M059J (cell line): Measurements from ENCODE around the gene SH3GL1. TPM values are rescaled to one million over a fixed set of nuclear protein-coding genes. Genes with fewer than 3 reads are reported as not detected.

Source experiments
- DNase-seq: peaks from one replicate; pipeline ENCODE4 v3.0.0-alpha.2; 2012; ENCODE audit warnings: low read depth
- total RNA-seq: library from RNA; depleted of rRNA; stranded (reverse); fragments of >200 nt; shearing (Covaris generic); gene quantifications from 2 replicates; pipeline ENCODE4 v1.2.3, GENCODE V29; 2014; rRNA removed

Gene SH3GL1
- total RNA-seq, 1 experiment from 2014 or later = 99.7 TPM

DNA sequence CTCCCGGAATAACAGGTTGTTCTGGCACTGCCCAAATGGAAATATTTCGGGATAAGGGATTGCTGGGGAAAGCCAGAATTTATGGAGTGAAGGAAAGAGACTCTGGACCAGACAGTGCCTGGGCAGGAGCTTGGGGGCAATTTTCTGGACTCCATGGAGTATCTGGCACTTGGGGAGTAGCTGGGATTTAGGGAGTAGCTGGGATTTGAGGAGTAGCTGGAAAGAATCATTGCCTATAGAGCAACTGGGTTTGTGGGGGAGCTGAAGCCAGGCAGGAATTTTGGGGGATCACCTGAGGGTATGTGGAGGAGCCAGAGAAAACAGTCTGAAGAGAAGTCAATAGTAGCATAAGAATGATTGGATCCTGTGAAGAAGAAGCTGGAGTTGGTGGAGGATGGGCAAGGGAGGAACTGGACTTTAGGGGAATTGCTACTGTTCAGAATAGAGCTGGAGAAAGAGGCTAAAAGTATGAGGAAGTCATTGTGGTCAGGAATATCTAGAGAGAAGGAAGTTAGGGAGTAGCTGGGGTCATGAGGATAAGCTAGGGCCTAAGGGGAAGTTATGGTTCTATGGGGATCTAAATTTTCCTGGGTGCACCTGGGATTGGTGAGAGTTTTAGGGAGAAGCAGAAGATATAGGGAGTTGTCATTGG is 81.2 kb downstream of the SH3GL1 start:
- DNase-seq = no peak

DNA sequence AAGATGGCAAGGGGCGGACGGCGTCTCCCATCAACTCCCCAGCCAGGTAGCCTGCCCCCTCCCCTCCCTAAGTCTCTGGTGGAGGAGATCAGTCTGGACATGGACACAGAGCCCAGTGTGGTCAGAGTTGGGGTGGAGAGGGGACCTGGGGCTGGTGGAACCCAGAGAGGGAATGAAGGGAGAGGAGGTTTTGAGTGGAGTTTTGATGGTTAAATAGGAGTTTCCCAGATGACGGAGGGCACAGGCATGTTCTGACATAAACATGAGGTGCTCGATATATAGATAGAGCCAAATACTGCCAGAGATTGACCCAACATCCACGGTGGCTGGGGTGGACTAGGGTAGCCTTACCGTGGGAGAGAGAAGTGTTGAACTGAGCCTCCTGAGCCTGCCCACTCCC is 81.9 kb downstream of the SH3GL1 start:
- no peak for DNase-seq

DNA sequence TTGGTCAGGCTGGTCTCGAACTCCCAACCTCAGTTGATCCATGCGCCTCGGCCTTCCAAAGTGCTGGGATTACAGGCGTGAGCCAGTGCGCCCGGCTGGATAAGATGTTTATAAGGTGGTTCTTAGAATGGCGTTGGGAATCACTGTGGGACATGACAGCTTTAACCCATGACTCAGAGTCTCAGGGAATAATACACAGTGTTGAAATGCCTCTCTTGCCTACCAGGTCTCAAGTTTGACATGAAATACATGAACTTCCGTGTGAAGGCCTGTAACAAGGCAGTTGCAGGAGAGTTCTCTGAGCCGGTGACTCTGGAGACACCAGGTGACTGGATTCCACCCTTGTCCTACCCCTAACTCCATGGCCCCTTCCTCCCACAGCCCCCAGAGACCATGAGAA is 83.4 kb downstream of the SH3GL1 start:
- DNase-seq = no peak

DNA sequence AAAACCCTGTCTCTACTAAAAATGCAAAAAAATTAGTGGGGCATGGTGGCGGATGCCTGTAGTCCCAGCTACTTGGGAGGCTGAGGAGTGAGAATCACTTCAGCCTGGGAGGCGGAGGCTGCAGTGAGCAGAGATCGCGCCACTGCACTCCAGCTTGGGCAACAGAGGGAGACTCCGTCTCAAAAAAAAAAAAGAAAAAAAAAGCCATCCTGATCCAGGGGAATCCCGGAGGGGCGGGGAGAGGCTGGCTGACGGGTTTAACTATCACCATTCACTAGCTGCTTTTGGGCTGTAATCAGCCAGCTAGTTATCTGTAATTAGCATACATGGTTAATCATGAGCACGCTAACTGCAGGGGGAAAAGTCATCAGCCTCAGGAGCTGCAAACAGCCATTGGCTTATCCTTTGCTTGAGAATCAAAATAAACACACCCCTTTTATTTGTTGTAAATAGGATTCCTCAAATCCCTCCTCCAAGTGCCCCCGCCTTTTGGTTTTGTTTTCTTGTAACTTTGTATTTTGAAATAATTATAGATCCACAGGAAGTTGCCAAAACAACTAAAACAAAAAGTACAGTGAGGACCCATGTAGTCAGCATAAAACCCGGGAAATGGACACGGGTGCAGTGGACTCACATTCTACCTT is 86.4 kb downstream of the SH3GL1 start:
- DNase-seq = no peak

Other genes starting within 250 kb of the SH3GL1 start
- 0.39 TPM in 1 of 2 replicates, not detected in the other for gene CREB3L3, start 246.9 kb downstream of the SH3GL1 start, total RNA-seq
- gene SIRT6, start 218.0 kb downstream of the SH3GL1 start, total RNA-seq = 9.4 and 21.9 TPM in 2 replicates
- 0.12 and 0.20 TPM in 2 replicates for gene ANKRD24, start 217.9 kb downstream of the SH3GL1 start, total RNA-seq
- 2.7 and 3.0 TPM in 2 replicates for gene EBI3, start 171.0 kb downstream of the SH3GL1 start, total RNA-seq
- 24.4 and 28.2 TPM in 2 replicates for gene YJU2, start 153.5 kb downstream of the SH3GL1 start, total RNA-seq
- gene SHD, start 121.3 kb downstream of the SH3GL1 start, total RNA-seq = not detected in 2 replicates
- not detected in 2 replicates for gene TMIGD2, start 98.2 kb downstream of the SH3GL1 start, total RNA-seq
- gene FSD1, start 95.9 kb downstream of the SH3GL1 start, total RNA-seq = 11.7 and 14.7 TPM in 2 replicates
- 7.9 and 13.7 TPM in 2 replicates for gene STAP2, start 61.7 kb downstream of the SH3GL1 start, total RNA-seq
- 6.3 and 9.9 TPM in 2 replicates for gene MPND, start 57.0 kb downstream of the SH3GL1 start, total RNA-seq
- 22.8 and 38.1 TPM in 2 replicates for gene CHAF1A, start 2.1 kb upstream of the SH3GL1 start, total RNA-seq
- gene UBXN6, start 57.2 kb upstream of the SH3GL1 start, total RNA-seq = 78.5 and 127 TPM in 2 replicates
- gene HDGFL2, start 71.8 kb upstream of the SH3GL1 start, total RNA-seq = 36.1 and 69.3 TPM in 2 replicates
- gene PLIN4, start 117.9 kb upstream of the SH3GL1 start, total RNA-seq = 0.02 TPM in 2 replicates
- not detected in 2 replicates for gene PLIN5, start 134.7 kb upstream of the SH3GL1 start, total RNA-seq
- gene LRG1, start 139.5 kb upstream of the SH3GL1 start, total RNA-seq = 0.64 TPM in 1 of 2 replicates, not detected in the other
- 0.89 and 1.6 TPM in 2 replicates for gene SEMA6B, start 159.1 kb upstream of the SH3GL1 start, total RNA-seq
- gene TNFAIP8L1, start 239.0 kb upstream of the SH3GL1 start, total RNA-seq = 2.7 and 3.3 TPM in 2 replicates